Measurements from ENCODE around the gene UNKL.

GRCh38 chr16:1460602-1461138 is 46.2 kb upstream of the UNKL start:
- TF ChIP-seq TAF1 (IDR thresholded peaks at IDR 0.05; ENCODE audit: borderline replicate concordance, insufficient read depth, low read length) (no peak), POLR2AphosphoS5 (IDR thresholded peaks at IDR 0.05; ENCODE audit: low read depth, low read length) (no peak), REST (IDR thresholded peaks at IDR 0.05; ENCODE audit: insufficient read depth in 1 of 2, low read depth in 2 of 2, low read length in 2 of 2) (no peak)
